ENCODE results near the gene LRP11.
"Not testable (repeated sequence)": the region's sequence is repeated elsewhere in the genome, so short reads cannot be mapped to it uniquely, and the experiment has no call there.

Gene LRP11

GRCh38 chr6:149863698-149864577 lies at the start of gene LRP11:
Gene LRP11 (minus strand): TSS chr6:149864359. CDS start chr6:149864020, 339 bp downstream.
- DNase-seq (ENCODE audit: low read depth) = peak; percentile 46

GRCh38 chr6:149913540-149914240 lies 49.5 kb upstream of the LRP11 start:
- no peak for DNase-seq (ENCODE audit: low read depth)

GRCh38 chr6:149913085-149913484 lies 48.9 kb upstream of the LRP11 start:
- DNase-seq (ENCODE audit: low read depth) = no peak

- DNase-seq (ENCODE audit: low read depth) = not testable (repeated sequence)
Measured at GRCh38 chr6:149912680-149913079, 48.5 kb upstream of the LRP11 start.

- no peak for DNase-seq (ENCODE audit: low read depth)
Measured at GRCh38 chr6:149910721-149911151, 46.6 kb upstream of the LRP11 start.

- no peak for DNase-seq (ENCODE audit: low read depth)
Measured at GRCh38 chr6:149909701-149910470, 45.7 kb upstream of the LRP11 start.

GRCh38 chr6:149908480-149908879 lies 44.3 kb upstream of the LRP11 start:
- DNase-seq (ENCODE audit: low read depth) = not testable (repeated sequence)

- no peak for DNase-seq (ENCODE audit: low read depth)
Measured at GRCh38 chr6:149907317-149907716, 43.2 kb upstream of the LRP11 start.

- no peak for DNase-seq (ENCODE audit: low read depth)
Measured at GRCh38 chr6:149906405-149906804, 42.2 kb upstream of the LRP11 start.

- DNase-seq (ENCODE audit: low read depth) = no peak
Measured at GRCh38 chr6:149905911-149906371, 41.8 kb upstream of the LRP11 start.

GRCh38 chr6:149905371-149905910 lies 41.3 kb upstream of the LRP11 start:
- no peak for DNase-seq (ENCODE audit: low read depth)

GRCh38 chr6:149904661-149905370 lies 40.7 kb upstream of the LRP11 start:
- no peak for DNase-seq (ENCODE audit: low read depth)

GRCh38 chr6:149903938-149904611 lies 39.9 kb upstream of the LRP11 start:
- DNase-seq (ENCODE audit: low read depth) = no peak

- no peak for DNase-seq (ENCODE audit: low read depth)
Measured at GRCh38 chr6:149901444-149902140, 37.4 kb upstream of the LRP11 start.

GRCh38 chr6:149900620-149901443 lies 36.7 kb upstream of the LRP11 start:
- DNase-seq (ENCODE audit: low read depth) = no peak

GRCh38 chr6:149899926-149900619 lies 35.9 kb upstream of the LRP11 start:
- no peak for DNase-seq (ENCODE audit: low read depth)

GRCh38 chr6:149899486-149899885 lies 35.3 kb upstream of the LRP11 start:
- no peak for DNase-seq (ENCODE audit: low read depth)

- DNase-seq (ENCODE audit: low read depth) = no peak
Measured at GRCh38 chr6:149898966-149899365, 34.8 kb upstream of the LRP11 start.

Measured in stimulated activated CD8-positive, alpha-beta memory T cell treated with anti-CD3 and anti-CD28 coated beads, Interleukin-15, amount 100 ng/mL, for 1 hour (primary cell).